Trophoblast cell (in vitro differentiated cells and primary cell): Measurements from ENCODE around the gene SLC6A9.

ENCODE experiments used
- DNase-seq, 2 donors: peaks; one replicate each; pipeline ENCODE4 v3.0.0-alpha.2; 2016
- H2AFZ ChIP-seq: 2 replicates; pipeline ENCODE4 v1.6.1; 2013; ENCODE audit warnings: low read length, moderate library complexity, mild to moderate bottlenecking; ENCODE audit not compliant: insufficient read depth, poor library complexity
- H2AK5ac ChIP-seq: 2 replicates; pipeline ENCODE4 v1.6.1; 2013; ENCODE audit warnings: mild to moderate bottlenecking, low read length
- H2BK120ac ChIP-seq: 2 replicates; pipeline ENCODE4 v1.6.1; 2013; ENCODE audit warnings: low read length, mild to moderate bottlenecking, moderate library complexity; ENCODE audit not compliant: insufficient read depth, poor library complexity
- H2BK12ac ChIP-seq: 2 replicates; pipeline ENCODE4 v1.6.1; 2013; ENCODE audit warnings: mild to moderate bottlenecking, low read length, moderate library complexity
- H2BK5ac ChIP-seq: 2 replicates; pipeline ENCODE4 v1.6.1; 2013; ENCODE audit warnings: low read length, low read depth, moderate library complexity, mild to moderate bottlenecking; ENCODE audit not compliant: poor library complexity
- H3K14ac ChIP-seq: 2 replicates; pipeline ENCODE4 v1.6.1; 2013; ENCODE audit warnings: mild to moderate bottlenecking, low read length
- H3K18ac ChIP-seq: 2 replicates; pipeline ENCODE4 v1.6.1; 2013; ENCODE audit warnings: mild to moderate bottlenecking, low read length
- H3K23ac ChIP-seq: 2 replicates; pipeline ENCODE4 v1.6.1; 2013; ENCODE audit warnings: low read length
- H3K27ac ChIP-seq: 2 replicates; pipeline ENCODE4 v1.5.1; 2013; ENCODE audit warnings: low read depth, mild to moderate bottlenecking, inconsistent platforms, low read length, moderate library complexity
- H3K27me3 ChIP-seq: 2 replicates; pipeline ENCODE4 v1.6.1; 2013; ENCODE audit warnings: inconsistent platforms, mild to moderate bottlenecking, low read length, moderate library complexity; ENCODE audit not compliant: insufficient read depth
- H3K36me3 ChIP-seq, 2 experiments: 1 replicate in 1 of 2; 2 replicates in 1 of 2; pipeline ENCODE4 v1.6.1; 2013; ENCODE audit warnings: low read length in 2 of 2, mild to moderate bottlenecking in 2 of 2, moderate library complexity in 1 of 2; ENCODE audit not compliant: insufficient read depth in 2 of 2, control insufficient read depth in 1 of 2
- H3K4ac ChIP-seq: 2 replicates; pipeline ENCODE4 v1.6.1; 2013; ENCODE audit warnings: low read depth, mild to moderate bottlenecking, low read length, moderate library complexity
- H3K4me1 ChIP-seq, 2 experiments: 1 replicate in 1 of 2; 2 replicates in 1 of 2; pipeline ENCODE4 v1.6.1; 2013; ENCODE audit warnings: low read length in 2 of 2, mild to moderate bottlenecking in 2 of 2, moderate library complexity in 1 of 2; ENCODE audit not compliant: insufficient read depth in 2 of 2, control insufficient read depth in 1 of 2
- H3K4me2 ChIP-seq: 2 replicates; pipeline ENCODE4 v1.6.1; 2013; ENCODE audit warnings: inconsistent platforms, mild to moderate bottlenecking, low read length, moderate library complexity
- H3K4me3 ChIP-seq: 2 replicates; pipeline ENCODE4 v1.5.1; 2013; ENCODE audit warnings: mild to moderate bottlenecking, low read depth, low read length, inconsistent platforms
- H3K79me1 ChIP-seq: one replicate; pipeline ENCODE4 v1.6.1; 2013; ENCODE audit warnings: low read length
- H3K79me2 ChIP-seq: 2 replicates; pipeline ENCODE4 v1.6.1; 2013; ENCODE audit warnings: low read length, mild to moderate bottlenecking; ENCODE audit not compliant: control insufficient read depth, insufficient read depth, poor library complexity
- H3K9ac ChIP-seq: 2 replicates; pipeline ENCODE4 v1.6.1; 2013; ENCODE audit warnings: mild to moderate bottlenecking, low read length
- H3K9me3 ChIP-seq: 2 replicates; pipeline ENCODE4 v1.6.1; 2013; ENCODE audit warnings: low read depth, mild to moderate bottlenecking, control low read depth, inconsistent platforms, low read length; ENCODE audit not compliant: insufficient read depth
- H4K12ac ChIP-seq: 2 replicates; pipeline ENCODE4 v1.6.1; 2013; ENCODE audit warnings: low read depth, mild to moderate bottlenecking, low read length, moderate library complexity
- H4K8ac ChIP-seq: 2 replicates; pipeline ENCODE4 v1.6.1; 2013; ENCODE audit warnings: low read depth, mild to moderate bottlenecking, low read length, moderate library complexity
- H4K91ac ChIP-seq: one replicate; pipeline ENCODE4 v1.6.1; 2013; ENCODE audit warnings: low read depth, mild to moderate bottlenecking, low read length, moderate library complexity
- WGBS: extraction: QIAGEN DNeasy Blood & Tissue Kit; methylation state at CpG from one replicate; pipeline ENCODE4 v1.1.7; 2013; ENCODE audit warnings: missing lambda C conversion rate; ENCODE audit not compliant: insufficient read length, insufficient coverage; ENCODE audit errors: extremely low coverage; 5-methylcytosine and 5-hydroxymethylcytosine counted together

The SLC6A9 gene

DNA sequence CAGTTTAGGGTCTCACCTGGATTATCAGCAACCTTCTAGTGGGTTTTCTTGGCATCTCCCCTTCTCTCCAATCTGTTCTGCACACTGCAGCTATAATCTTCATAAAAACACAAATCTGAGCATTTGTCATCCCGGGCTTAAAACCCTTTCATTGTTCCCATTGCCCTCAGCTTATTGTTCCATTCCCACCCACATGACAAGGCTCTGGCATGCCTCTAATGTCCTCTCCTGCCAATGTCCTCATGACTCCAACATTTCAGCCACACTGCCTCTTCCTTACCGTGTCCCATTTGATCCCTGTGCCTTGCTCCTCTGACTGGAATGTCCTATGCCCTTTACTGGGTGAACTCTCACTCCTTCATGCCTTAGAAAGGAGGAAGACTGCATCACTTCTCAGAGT, 68.9 kb downstream of the SLC6A9 start:
- Histone ChIP-seq H3K23ac (no peak overlapping the region), H3K18ac (no peak overlapping the region), H4K8ac (no peak overlapping the region), H2AFZ (no peak overlapping the region), H3K9me3 (no peaks in the 10 kb centered on the region), H4K12ac (no peak overlapping the region), H2BK5ac (no peak overlapping the region), H3K4me3 (no peak overlapping the region), H3K4me2 (no peak overlapping the region), H2AK5ac (no peak overlapping the region), H3K14ac (no peak overlapping the region), H3K4me1 (no peaks in the 10 kb centered on the region), H2BK120ac (no peak overlapping the region), H3K4ac (no peak overlapping the region), H3K79me1 (no peaks in the 10 kb centered on the region), H3K9ac (no peak overlapping the region), H3K36me3 (peaks cover 44 to 54% of the 10 kb centered on the region in 2 experiments), H3K27me3 (no peaks in the 10 kb centered on the region), H2BK12ac (no peak overlapping the region), H4K91ac (no peak overlapping the region), H3K79me2 (no peaks in the 10 kb centered on the region), H3K27ac (no peak overlapping the region)
- DNase-seq = no peak
- whole genome bisulfite sequencing = no CpG with 5 or more reads among the region's 2 CpGs

DNA sequence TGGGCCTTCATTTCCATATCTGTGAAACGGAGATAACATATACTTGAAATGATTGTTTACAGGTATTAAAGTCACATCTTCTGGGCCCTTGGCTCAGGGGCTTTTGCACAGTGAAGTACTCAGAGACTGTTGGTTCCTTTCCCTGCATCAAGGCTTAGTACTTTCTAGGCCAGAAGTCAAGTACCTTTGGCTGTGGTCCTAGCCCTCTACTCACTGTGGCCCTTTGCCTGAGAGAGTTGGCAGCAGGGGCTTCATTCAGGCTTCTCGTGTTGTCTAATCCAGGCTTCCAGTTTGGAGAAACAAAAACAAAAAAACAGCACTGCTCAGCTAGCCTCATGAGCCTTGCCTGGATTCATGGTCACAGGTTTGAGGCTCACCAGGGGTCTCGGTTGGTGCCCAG, 69.6 kb downstream of the SLC6A9 start:
- Histone ChIP-seq H4K91ac (no peak overlapping the region), H3K4me1 (no peaks in the 10 kb centered on the region), H3K14ac (no peak overlapping the region), H2BK5ac (no peak overlapping the region), H3K9me3 (no peaks in the 10 kb centered on the region), H3K27me3 (no peaks in the 10 kb centered on the region), H3K27ac (no peak overlapping the region), H3K79me2 (no peaks in the 10 kb centered on the region), H3K4ac (no peak overlapping the region), H2AK5ac (no peak overlapping the region), H2AFZ (no peak overlapping the region), H2BK120ac (no peak overlapping the region), H4K8ac (no peak overlapping the region), H3K79me1 (no peaks in the 10 kb centered on the region), H3K23ac (no peak overlapping the region), H3K4me2 (no peak overlapping the region), H3K36me3 (peaks cover 41 to 55% of the 10 kb centered on the region in 2 experiments), H3K4me3 (no peak overlapping the region), H3K9ac (no peak overlapping the region), H3K18ac (no peak overlapping the region), H2BK12ac (no peak overlapping the region), H4K12ac (no peak overlapping the region)
- no peak for DNase-seq
- WGBS = no CpG with 5 or more reads among the region's 3 CpGs

GRCh38 chr1:43960798-43961197, 70.5 kb downstream of the SLC6A9 start:
- no peaks in the 10 kb centered on the region for H3K4me1 ChIP-seq
- H3K79me2 ChIP-seq = no peaks in the 10 kb centered on the region
- H3K4ac ChIP-seq = no peak overlapping the region
- H3K36me3 ChIP-seq = peaks cover 43 to 51% of the 10 kb centered on the region in 2 experiments
- H3K27ac ChIP-seq = no peak overlapping the region
- H4K8ac ChIP-seq = no peak overlapping the region
- WGBS = no CpG with 5 or more reads among the region's 8 CpGs
- no peak for DNase-seq
- H3K9ac ChIP-seq = no peak overlapping the region
- no peak overlapping the region for H2AK5ac ChIP-seq
- H3K18ac ChIP-seq = no peak overlapping the region
- no peak overlapping the region for H2BK5ac ChIP-seq
- no peak overlapping the region for H4K12ac ChIP-seq
- no peak overlapping the region for H3K23ac ChIP-seq
- no peak overlapping the region for H2BK120ac ChIP-seq
- H3K27me3 ChIP-seq = no peaks in the 10 kb centered on the region
- H3K79me1 ChIP-seq = no peaks in the 10 kb centered on the region
- H3K14ac ChIP-seq = no peak overlapping the region
- H3K4me2 ChIP-seq = no peak overlapping the region
- no peak overlapping the region for H2AFZ ChIP-seq
- H4K91ac ChIP-seq = no peak overlapping the region
- H3K9me3 ChIP-seq = no peaks in the 10 kb centered on the region
- no peak overlapping the region for H2BK12ac ChIP-seq
- no peak overlapping the region for H3K4me3 ChIP-seq

GRCh38 chr1:43958351-43959255, 72.7 kb downstream of the SLC6A9 start:
- Histone ChIP-seq H3K9me3 (no peaks in the 10 kb centered on the region), H2BK12ac (no peak overlapping the region), H4K8ac (no peak overlapping the region), H4K91ac (no peak overlapping the region), H3K79me2 (no peaks in the 10 kb centered on the region), H3K36me3 (peaks cover 40 to 49% of the 10 kb centered on the region in 2 experiments), H2AFZ (no peak overlapping the region), H3K4me1 (no peaks in the 10 kb centered on the region), H3K4me2 (no peak overlapping the region), H3K4ac (no peak overlapping the region), H3K14ac (no peak overlapping the region), H3K79me1 (no peaks in the 10 kb centered on the region), H4K12ac (no peak overlapping the region), H2AK5ac (no peak overlapping the region), H3K27ac (no peak overlapping the region), H3K9ac (no peak overlapping the region), H3K4me3 (no peak overlapping the region), H3K27me3 (no peaks in the 10 kb centered on the region), H3K23ac (no peak overlapping the region), H2BK5ac (no peak overlapping the region), H3K18ac (no peak overlapping the region), H2BK120ac (no peak overlapping the region)
- WGBS = no CpG with 5 or more reads among the region's 9 CpGs
- no peak for DNase-seq
